ENCODE measurements around the gene ZNF581. TPM values are rescaled to one million over a fixed set of nuclear protein-coding genes. Genes with fewer than 3 reads are reported as not detected.

The ZNF581 gene
- total RNA-seq, 1 donor from 2014 or later = 24.7 TPM

GRCh38 chr19:55605637-55606470, 37.6 kb upstream of the ZNF581 start, which contains the start of gene ZNF865:
ZNF865 (plus strand) TSS chr19:55605647; CDS start chr19:55613619, 7,972 bp downstream.
- H3K36me3 Mint-ChIP-seq (ENCODE audit: low read depth) = peaks cover 13% of the 10 kb centered on the region
- DNase-seq (ENCODE audit: low spot score) = no peak
- peak within 1 kb of the TSS; percentile 98 for H3K27ac Mint-ChIP-seq (ENCODE audit: unreplicated experiment)

GRCh38 chr19:55606471-55606787, 37.0 kb upstream of the ZNF581 start:
- Mint-ChIP-seq H3K27ac (ENCODE audit: unreplicated experiment) (peak overlapping the region; percentile 92), H3K27me3 (ENCODE audit: low read depth) (no peaks in the 10 kb centered on the region), H3K9me3 (ENCODE audit: low read depth) (peaks cover 5% of the 10 kb centered on the region), H3K4me3 (ENCODE audit: unreplicated experiment) (peak overlapping the region; percentile 88), H3K36me3 (ENCODE audit: low read depth) (peaks cover 13% of the 10 kb centered on the region), H3K4me1 (ENCODE audit: low read depth) (peaks cover 39% of the 10 kb centered on the region)
- TF ChIP-seq CTCF (IDR thresholded peaks at IDR 0.05) = peak; percentile 58
- no peak for DNase-seq (ENCODE audit: low spot score)

More at GRCh38 chr19:55605637-55606470, 37.6 kb upstream of the ZNF581 start, which contains the start of gene ZNF865:
- no peaks in the 10 kb centered on the region for H3K27me3 Mint-ChIP-seq (ENCODE audit: low read depth)
- peak; percentile 87 for TF ChIP-seq CTCF (IDR thresholded peaks at IDR 0.05)
- H3K4me1 Mint-ChIP-seq (ENCODE audit: low read depth) = peaks cover 40% of the 10 kb centered on the region
- H3K9me3 Mint-ChIP-seq (ENCODE audit: low read depth) = peaks cover 5% of the 10 kb centered on the region
- H3K4me3 Mint-ChIP-seq (ENCODE audit: unreplicated experiment) = peak within 1 kb of the TSS; percentile 88

GRCh38 chr19:55606817-55607216, 36.6 kb upstream of the ZNF581 start:
- peaks cover 13% of the 10 kb centered on the region for H3K36me3 Mint-ChIP-seq (ENCODE audit: low read depth)
- H3K27ac Mint-ChIP-seq (ENCODE audit: unreplicated experiment) = peak overlapping the region; percentile 92

GRCh38 chr19:55609326-55609725, 34.1 kb upstream of the ZNF581 start:
- DNase-seq (ENCODE audit: low spot score) = no peak
- Mint-ChIP-seq H3K27me3 (ENCODE audit: low read depth) (no peaks in the 10 kb centered on the region), H3K36me3 (ENCODE audit: low read depth) (peaks cover 13% of the 10 kb centered on the region), H3K27ac (ENCODE audit: unreplicated experiment) (no peak overlapping the region), H3K9me3 (ENCODE audit: low read depth) (peaks cover 5% of the 10 kb centered on the region), H3K4me1 (ENCODE audit: low read depth) (peaks cover 35% of the 10 kb centered on the region), H3K4me3 (ENCODE audit: unreplicated experiment) (no peak overlapping the region)
- TF ChIP-seq CTCF (IDR thresholded peaks at IDR 0.05) = no peak

More at GRCh38 chr19:55606817-55607216, 36.6 kb upstream of the ZNF581 start:
- no peak for TF ChIP-seq CTCF (IDR thresholded peaks at IDR 0.05)
- no peak for DNase-seq (ENCODE audit: low spot score)
- H3K4me1 Mint-ChIP-seq (ENCODE audit: low read depth) = peaks cover 35% of the 10 kb centered on the region
- H3K9me3 Mint-ChIP-seq (ENCODE audit: low read depth) = peaks cover 5% of the 10 kb centered on the region
- no peaks in the 10 kb centered on the region for H3K27me3 Mint-ChIP-seq (ENCODE audit: low read depth)
- peak overlapping the region; percentile 88 for H3K4me3 Mint-ChIP-seq (ENCODE audit: unreplicated experiment)

GRCh38 chr19:55611300-55611982, 32.0 kb upstream of the ZNF581 start:
- DNase-seq (ENCODE audit: low spot score) = no peak
- H3K4me3 Mint-ChIP-seq (ENCODE audit: unreplicated experiment) = no peak overlapping the region
- peaks cover 5% of the 10 kb centered on the region for H3K9me3 Mint-ChIP-seq (ENCODE audit: low read depth)
- H3K4me1 Mint-ChIP-seq (ENCODE audit: low read depth) = peaks cover 26% of the 10 kb centered on the region
- peaks cover 13% of the 10 kb centered on the region for H3K36me3 Mint-ChIP-seq (ENCODE audit: low read depth)
- TF ChIP-seq CTCF (IDR thresholded peaks at IDR 0.05) = no peak
- H3K27ac Mint-ChIP-seq (ENCODE audit: unreplicated experiment) = peak overlapping the region; percentile 36
- H3K27me3 Mint-ChIP-seq (ENCODE audit: low read depth) = no peaks in the 10 kb centered on the region
